ENCODE data around the gene RNU7-1. TPM values are rescaled to one million over a fixed set of nuclear protein-coding genes. Genes with fewer than 3 reads are reported as not detected.

The RNU7-1 gene
- total RNA-seq, 1 donor from 2014 or later: not detected

- Mint-ChIP-seq H3K4me1 (peaks cover 47% of the 10 kb centered on the region), H3K9me3 (no peaks in the 10 kb centered on the region), H3K4me3 (peak overlapping the region; percentile 72), H3K27ac (ENCODE audit: unreplicated experiment) (no peak overlapping the region), H3K36me3 (ENCODE audit: low read depth) (peaks cover 4% of the 10 kb centered on the region), H3K27me3 (ENCODE audit: low read depth) (peaks cover 21% of the 10 kb centered on the region)
- DNase-seq (ENCODE audit: low read depth, low spot score): no peak
- TF ChIP-seq, protein P1, sequence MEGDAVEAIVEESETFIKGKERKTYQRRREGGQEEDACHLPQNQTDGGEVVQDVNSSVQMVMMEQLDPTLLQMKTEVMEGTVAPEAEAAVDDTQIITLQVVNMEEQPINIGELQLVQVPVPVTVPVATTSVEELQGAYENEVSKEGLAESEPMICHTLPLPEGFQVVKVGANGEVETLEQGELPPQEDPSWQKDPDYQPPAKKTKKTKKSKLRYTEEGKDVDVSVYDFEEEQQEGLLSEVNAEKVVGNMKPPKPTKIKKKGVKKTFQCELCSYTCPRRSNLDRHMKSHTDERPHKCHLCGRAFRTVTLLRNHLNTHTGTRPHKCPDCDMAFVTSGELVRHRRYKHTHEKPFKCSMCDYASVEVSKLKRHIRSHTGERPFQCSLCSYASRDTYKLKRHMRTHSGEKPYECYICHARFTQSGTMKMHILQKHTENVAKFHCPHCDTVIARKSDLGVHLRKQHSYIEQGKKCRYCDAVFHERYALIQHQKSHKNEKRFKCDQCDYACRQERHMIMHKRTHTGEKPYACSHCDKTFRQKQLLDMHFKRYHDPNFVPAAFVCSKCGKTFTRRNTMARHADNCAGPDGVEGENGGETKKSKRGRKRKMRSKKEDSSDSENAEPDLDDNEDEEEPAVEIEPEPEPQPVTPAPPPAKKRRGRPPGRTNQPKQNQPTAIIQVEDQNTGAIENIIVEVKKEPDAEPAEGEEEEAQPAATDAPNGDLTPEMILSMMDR (conservative IDR thresholded peaks at IDR 0.05): no peak
Measured at GRCh38 chr12:6946920-6947374, 3.3 kb downstream of the RNU7-1 start.

DNA sequence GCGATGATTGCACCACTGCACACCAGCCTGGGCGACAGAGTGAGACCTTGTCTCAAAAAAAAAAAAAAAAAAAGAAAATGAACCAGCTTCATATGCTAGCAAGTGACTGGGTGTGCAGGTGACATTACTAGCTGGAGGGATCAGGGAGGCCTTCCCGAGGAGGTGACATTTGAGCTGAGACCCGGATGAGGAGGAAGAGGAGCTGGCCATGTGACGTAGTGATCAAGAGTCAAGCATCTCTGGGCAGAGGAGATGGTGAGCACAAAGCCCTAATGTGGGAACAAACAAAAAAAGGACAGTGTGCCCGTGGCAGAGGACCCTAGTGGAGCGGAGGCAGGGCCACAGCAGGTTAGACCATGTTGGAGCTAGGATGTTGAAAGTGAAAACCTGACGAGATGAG is 4.0 kb downstream of the RNU7-1 start:
- H3K9me3 Mint-ChIP-seq: no peaks in the 10 kb centered on the region
- peak overlapping the region; percentile 50 for H3K4me3 Mint-ChIP-seq
- H3K36me3 Mint-ChIP-seq (ENCODE audit: low read depth): peaks cover 4% of the 10 kb centered on the region
- H3K27ac Mint-ChIP-seq (ENCODE audit: unreplicated experiment): no peak overlapping the region
- peaks cover 45% of the 10 kb centered on the region for H3K4me1 Mint-ChIP-seq
- peaks cover 18% of the 10 kb centered on the region for H3K27me3 Mint-ChIP-seq (ENCODE audit: low read depth)
- no peak for DNase-seq (ENCODE audit: low read depth, low spot score)
- TF ChIP-seq, protein P1 (conservative IDR thresholded peaks at IDR 0.05): no peak

DNA sequence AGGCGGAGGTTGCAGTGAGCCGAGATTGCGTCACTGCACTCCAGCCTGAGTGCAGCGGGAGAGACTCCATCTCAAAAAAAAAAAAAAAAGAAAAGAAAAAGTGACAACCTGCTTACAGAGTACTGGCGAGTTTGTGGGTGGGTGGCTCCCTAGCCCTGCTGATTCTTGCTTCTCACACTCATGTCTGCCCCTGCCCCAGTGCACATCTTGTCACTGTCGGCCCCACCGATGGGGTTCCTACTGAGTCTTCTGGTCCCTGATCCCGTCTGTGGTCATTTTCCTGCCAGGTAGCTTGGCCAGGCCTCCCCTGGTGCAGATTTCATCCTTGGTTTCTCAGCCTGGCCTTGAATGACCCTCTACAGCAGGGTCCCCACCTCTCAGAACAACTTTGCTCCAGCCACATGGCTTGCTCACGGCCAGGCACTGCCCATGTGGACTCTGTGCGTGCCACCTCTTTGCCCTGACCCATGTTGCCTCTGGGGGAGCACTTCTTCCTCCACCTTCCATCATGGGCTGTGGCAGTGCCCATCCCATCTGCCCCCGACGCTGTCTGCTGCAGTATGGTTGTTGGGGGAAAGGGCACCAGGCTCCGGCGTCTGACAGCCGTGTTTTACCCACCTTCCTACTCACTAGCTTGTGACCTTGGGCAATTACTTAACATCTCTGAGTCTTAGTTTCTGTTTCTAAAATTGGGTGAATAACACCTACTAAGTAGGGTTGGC is 5.4 kb downstream of the RNU7-1 start:
- Mint-ChIP-seq H3K27me3 (ENCODE audit: low read depth) (peaks cover 11% of the 10 kb centered on the region), H3K27ac (ENCODE audit: unreplicated experiment) (no peak overlapping the region), H3K4me1 (peaks cover 36% of the 10 kb centered on the region), H3K9me3 (no peaks in the 10 kb centered on the region), H3K36me3 (ENCODE audit: low read depth) (peaks cover 4% of the 10 kb centered on the region), H3K4me3 (peak overlapping the region; percentile 47)
- no peak for DNase-seq (ENCODE audit: low read depth, low spot score)
- TF ChIP-seq, protein P1 (conservative IDR thresholded peaks at IDR 0.05): no peak

- Mint-ChIP-seq H3K9me3 (no peaks in the 10 kb centered on the region), H3K27ac (ENCODE audit: unreplicated experiment) (peak overlapping the region; percentile 57), H3K36me3 (ENCODE audit: low read depth) (peaks cover 4% of the 10 kb centered on the region), H3K4me3 (no peak overlapping the region), H3K4me1 (peaks cover 26% of the 10 kb centered on the region), H3K27me3 (ENCODE audit: low read depth) (peaks cover 4% of the 10 kb centered on the region)
- TF ChIP-seq, protein P1 (conservative IDR thresholded peaks at IDR 0.05): peak; percentile 56
- DNase-seq (ENCODE audit: low read depth, low spot score): no peak
Measured at GRCh38 chr12:6950401-6950801, 6.8 kb downstream of the RNU7-1 start.

DNA sequence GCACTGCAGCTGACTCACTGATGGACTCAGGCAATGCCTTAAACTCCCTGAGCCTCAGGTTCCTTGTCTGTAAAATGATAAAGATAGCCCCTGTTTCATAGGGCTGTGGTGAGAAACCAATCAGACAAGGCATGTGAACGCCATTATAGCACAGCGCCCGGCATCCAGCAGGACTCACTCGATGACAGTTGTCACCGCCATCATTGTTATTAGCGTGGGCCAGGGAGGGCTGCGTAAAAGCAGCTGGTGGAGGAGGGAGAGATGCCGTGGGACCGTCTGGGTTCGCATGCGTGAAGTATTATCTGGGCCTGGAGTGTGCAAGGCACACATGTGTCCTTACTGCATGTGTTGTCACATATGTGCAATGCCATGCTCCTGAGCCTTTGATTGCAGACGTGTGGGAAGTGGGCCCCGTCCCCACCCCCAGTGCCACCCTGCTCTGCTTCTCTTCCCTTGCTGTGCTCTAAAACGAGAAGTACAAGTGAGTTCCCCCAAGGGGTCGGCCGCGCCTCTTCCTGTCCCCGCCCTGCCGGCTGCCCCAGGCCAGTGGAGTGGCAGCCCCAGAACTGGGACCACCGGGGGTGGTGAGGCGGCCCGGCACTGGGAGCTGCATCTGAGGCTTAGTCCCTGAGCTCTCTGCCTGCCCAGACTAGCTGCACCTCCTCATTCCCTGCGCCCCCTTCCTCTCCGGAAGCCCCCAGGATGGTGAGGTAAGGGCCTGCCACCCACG is 7.4 kb downstream of the RNU7-1 start, which contains the start of gene PTPN6:
PTPN6 (plus strand) TSS at position 546 of the 730 bp plus-strand sequence; CDS start at position 703, 157 bp downstream.
- H3K36me3 Mint-ChIP-seq (ENCODE audit: low read depth): peaks cover 4% of the 10 kb centered on the region
- peaks cover 4% of the 10 kb centered on the region for H3K27me3 Mint-ChIP-seq (ENCODE audit: low read depth)
- DNase-seq (ENCODE audit: low read depth, low spot score): no peak
- H3K27ac Mint-ChIP-seq (ENCODE audit: unreplicated experiment): peak within 1 kb of the TSS; percentile 57
- H3K9me3 Mint-ChIP-seq: no peaks in the 10 kb centered on the region
- TF ChIP-seq, protein P1 (conservative IDR thresholded peaks at IDR 0.05): no peak
- H3K4me3 Mint-ChIP-seq: no peak within 1 kb of the TSS
- peaks cover 25% of the 10 kb centered on the region for H3K4me1 Mint-ChIP-seq
